ENCODE data around the gene PHLPP1. TPM values are rescaled to one million over a fixed set of nuclear protein-coding genes. Genes with fewer than 3 reads are reported as not detected.

PHLPP1 gene
- total and polyA plus RNA-seq, 4 experiments from 2014 or later: 0.36 to 7.8 (median 6.3) TPM; not detected in 1

DNA sequence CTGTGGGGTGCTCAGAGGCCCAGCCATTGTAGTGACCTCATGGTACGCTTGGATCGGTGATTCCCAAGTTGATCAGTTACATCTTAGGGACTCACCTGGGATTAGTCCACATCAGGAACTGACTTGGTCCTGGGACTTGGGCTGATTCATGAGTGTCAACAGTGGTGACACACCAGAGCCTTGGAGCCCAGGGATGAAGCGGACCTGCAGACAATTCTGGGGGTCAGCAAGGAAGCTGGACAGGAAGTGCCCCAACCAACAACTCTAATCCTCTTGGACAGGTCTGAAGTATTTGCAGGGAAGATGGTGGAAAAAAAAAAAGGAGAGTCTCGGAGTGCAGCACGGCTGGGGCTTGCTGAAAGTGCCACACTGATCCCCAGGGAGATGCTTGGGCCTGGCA lies 288.6 kb downstream of the PHLPP1 start:
- POLR2A ChIA-PET (ENCODE audit: partially characterized antibody): no interaction called here
- no peaks in the 10 kb centered on the region for H3K4me1 ChIP-seq (ENCODE audit: insufficient read depth, low read length)
- intact Hi-C loops (cut with micrococcal nuclease): no loop called here

DNA sequence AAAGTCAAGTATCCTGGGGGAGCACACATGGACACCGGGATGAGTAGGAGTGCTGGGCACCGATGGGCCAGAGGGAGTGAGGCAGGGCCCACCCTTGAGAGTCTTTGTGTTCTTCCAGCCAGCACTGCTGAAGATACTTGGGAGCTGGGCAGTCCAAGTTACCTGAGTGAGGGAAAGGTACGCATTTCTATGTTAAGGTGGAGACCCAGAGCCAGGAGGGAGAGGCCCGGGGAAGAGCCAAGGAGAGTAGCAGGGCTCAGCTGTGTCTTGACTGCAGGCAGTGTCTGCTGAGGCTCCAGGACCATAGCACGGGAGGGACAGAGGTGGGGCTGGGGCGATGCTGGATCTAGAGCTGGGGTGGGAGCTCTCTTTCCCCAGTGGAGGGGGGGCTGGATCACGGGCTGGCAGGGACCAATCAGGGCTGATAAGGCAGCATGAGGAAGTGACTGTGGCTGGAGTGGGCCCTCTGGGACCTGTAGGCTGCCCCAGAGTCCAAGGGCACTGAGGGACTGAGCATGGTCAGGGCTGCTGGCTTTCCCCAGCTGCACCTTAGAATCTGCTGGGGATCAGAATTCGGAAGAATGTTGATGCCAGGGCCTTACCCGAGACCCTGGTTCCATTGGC lies 289.2 kb downstream of the PHLPP1 start:
- H3K9me3 Mint-ChIP-seq: no peaks in the 10 kb centered on the region
- Histone ChIP-seq H3K4me3 (ENCODE audit: low read length in 2 of 2) (no peak overlapping the region), H3K4me1 (ENCODE audit: insufficient read depth, low read length) (no peaks in the 10 kb centered on the region), H3K27me3 (ENCODE audit: insufficient read depth, low read length) (no peaks in the 10 kb centered on the region), H3K36me3 (ENCODE audit: insufficient read depth, low read length) (no peaks in the 10 kb centered on the region), H3K27ac (ENCODE audit: low read depth, low read length) (no peak overlapping the region), H3K9me3 (ENCODE audit: control insufficient read depth in 1 of 2, low read length in 2 of 2) (no peaks in the 10 kb centered on the region)
- DNase-seq: no peak
- CTCF ChIA-PET (ENCODE audit: partially characterized antibody): interaction anchor here (1.2 kb wide), 1 partner anchor 12 kb away, joined by 4 read pairs; no protein-coding TSS in a partner anchor
- H3K36me3 Mint-ChIP-seq: no peaks in the 10 kb centered on the region
- intact Hi-C loops (cut with micrococcal nuclease): no loop called here
- POLR2A ChIA-PET (ENCODE audit: partially characterized antibody): interaction anchor here (0.6 kb wide), 1 partner anchor 10 kb away, joined by 4 read pairs; no protein-coding TSS in a partner anchor
- peaks cover 1 to 2% of the 10 kb centered on the region in 2 donors for H3K27me3 Mint-ChIP-seq
- H3K4me3 Mint-ChIP-seq: no peak overlapping the region
- H3K27ac Mint-ChIP-seq: no peak overlapping the region
- H3K4me1 Mint-ChIP-seq: no peaks in the 10 kb centered on the region

More for the DNA sequence above, 288.6 kb downstream of the PHLPP1 start:
- H3K27ac ChIP-seq (ENCODE audit: low read depth, low read length): no peak overlapping the region
- H3K9me3 ChIP-seq (ENCODE audit: control insufficient read depth in 1 of 2, low read length in 2 of 2): no peaks in the 10 kb centered on the region
- Mint-ChIP-seq H3K36me3 (no peaks in the 10 kb centered on the region), H3K27me3 (peaks cover 4% of the 10 kb centered on the region in 2 donors), H3K4me1 (no peaks in the 10 kb centered on the region), H3K9me3 (no peaks in the 10 kb centered on the region), H3K4me3 (no peak overlapping the region), H3K27ac (no peak overlapping the region)
- H3K4me3 ChIP-seq (ENCODE audit: low read length in 2 of 2): no peak overlapping the region
- H3K27me3 ChIP-seq (ENCODE audit: insufficient read depth, low read length): no peaks in the 10 kb centered on the region
- CTCF ChIA-PET (ENCODE audit: partially characterized antibody): no interaction called here
- no peaks in the 10 kb centered on the region for H3K36me3 ChIP-seq (ENCODE audit: insufficient read depth, low read length)
- DNase-seq: no peak

DNA sequence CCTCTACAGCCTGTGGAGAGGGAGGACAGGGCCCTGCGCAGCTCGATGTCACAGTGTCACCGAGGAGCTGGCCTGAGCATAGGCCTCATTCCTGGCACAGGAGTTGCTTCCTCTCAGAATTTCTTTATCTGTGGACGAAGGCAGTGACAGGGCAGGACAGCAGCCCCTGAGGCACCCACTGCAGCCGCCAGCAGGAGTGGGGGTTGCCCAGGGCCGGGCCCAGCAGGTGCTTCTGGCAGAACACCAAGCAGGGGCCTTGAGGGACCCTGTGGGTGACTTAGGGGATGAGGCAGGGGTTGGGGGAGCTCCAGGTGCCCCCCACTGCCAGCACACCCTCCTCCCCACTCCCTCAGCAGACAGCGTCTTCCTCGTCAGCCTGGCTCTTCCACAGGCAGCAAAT lies 290.0 kb downstream of the PHLPP1 start:
- ChIA-PET CTCF (ENCODE audit: partially characterized antibody) (interaction anchor here (1.2 to 1.5 kb wide), 2 partner anchors 11 to 21 kb away, joined by 3 to 4 read pairs; no protein-coding TSS in a partner anchor), POLR2A (ENCODE audit: partially characterized antibody) (no interaction called here)
- H3K4me1 Mint-ChIP-seq: no peaks in the 10 kb centered on the region
- DNase-seq: no peak
- H3K27ac ChIP-seq (ENCODE audit: low read depth, low read length): no peak overlapping the region
- H3K27me3 Mint-ChIP-seq: peaks cover 1 to 2% of the 10 kb centered on the region in 2 donors
- H3K27ac Mint-ChIP-seq: no peak overlapping the region
- no peaks in the 10 kb centered on the region for H3K27me3 ChIP-seq (ENCODE audit: insufficient read depth, low read length)
- H3K4me3 ChIP-seq (ENCODE audit: low read length in 2 of 2): no peak overlapping the region
- H3K9me3 Mint-ChIP-seq: no peaks in the 10 kb centered on the region
- no peaks in the 10 kb centered on the region for H3K9me3 ChIP-seq (ENCODE audit: control insufficient read depth in 1 of 2, low read length in 2 of 2)
- H3K4me1 ChIP-seq (ENCODE audit: insufficient read depth, low read length): no peaks in the 10 kb centered on the region
- no peak overlapping the region for H3K4me3 Mint-ChIP-seq
- no peaks in the 10 kb centered on the region for H3K36me3 Mint-ChIP-seq
- H3K36me3 ChIP-seq (ENCODE audit: insufficient read depth, low read length): no peaks in the 10 kb centered on the region
- intact Hi-C loops (cut with micrococcal nuclease): no loop called here

DNA sequence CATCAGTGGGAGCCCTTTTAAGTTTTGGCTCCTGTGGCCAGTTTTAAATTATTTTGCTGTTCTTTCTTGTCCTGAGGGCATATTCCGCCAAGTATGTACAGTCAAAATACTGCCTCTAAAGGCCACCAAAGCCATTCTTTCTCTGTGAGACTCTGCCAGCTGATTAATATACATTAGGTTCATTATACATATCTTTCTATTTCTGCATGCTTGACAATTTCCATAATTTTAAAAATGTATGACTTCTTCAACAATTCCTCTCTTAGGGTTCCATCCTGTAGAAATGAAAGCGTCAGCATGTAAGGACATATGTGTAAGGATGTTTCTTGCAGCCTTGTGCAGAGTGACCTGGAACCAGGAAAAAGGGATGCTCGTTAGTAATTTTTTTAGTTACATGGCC lies 291.9 kb downstream of the PHLPP1 start:
- no peak overlapping the region for H3K27ac ChIP-seq (ENCODE audit: low read depth, low read length)
- Mint-ChIP-seq H3K27me3 (no peaks in the 10 kb centered on the region), H3K27ac (no peak overlapping the region), H3K4me1 (no peaks in the 10 kb centered on the region), H3K4me3 (no peak overlapping the region), H3K36me3 (no peaks in the 10 kb centered on the region), H3K9me3 (no peaks in the 10 kb centered on the region)
- no peaks in the 10 kb centered on the region for H3K36me3 ChIP-seq (ENCODE audit: insufficient read depth, low read length)
- no peaks in the 10 kb centered on the region for H3K9me3 ChIP-seq (ENCODE audit: control insufficient read depth in 1 of 2, low read length in 2 of 2)
- H3K27me3 ChIP-seq (ENCODE audit: insufficient read depth, low read length): no peaks in the 10 kb centered on the region
- DNase-seq: no peak
- no peaks in the 10 kb centered on the region for H3K4me1 ChIP-seq (ENCODE audit: insufficient read depth, low read length)
- intact Hi-C loops (cut with micrococcal nuclease): no loop called here
- POLR2A ChIA-PET (ENCODE audit: partially characterized antibody): no interaction called here
- CTCF ChIA-PET (ENCODE audit: partially characterized antibody): no interaction called here
- H3K4me3 ChIP-seq (ENCODE audit: low read length in 2 of 2): no peak overlapping the region

DNA sequence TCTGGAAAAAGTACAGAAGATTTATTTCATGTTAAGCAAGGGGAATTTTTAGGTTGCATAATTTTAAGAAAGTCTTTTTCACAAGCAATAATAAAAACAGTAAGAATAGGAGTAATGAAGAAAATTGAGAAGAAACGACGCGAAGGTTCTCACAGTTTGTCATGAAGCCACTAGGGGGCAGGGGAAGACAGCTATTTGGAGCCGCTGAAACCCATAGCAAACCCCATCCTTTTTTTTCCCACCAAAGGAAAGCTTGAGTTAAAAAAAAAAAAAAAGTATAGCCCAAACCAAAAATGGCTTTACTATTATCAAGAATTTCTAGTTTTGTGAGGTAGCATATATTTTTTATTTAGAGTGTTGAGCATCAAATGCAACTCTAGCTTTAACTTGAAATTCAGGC lies 300.9 kb downstream of the PHLPP1 start:
- intact Hi-C loops (cut with micrococcal nuclease): loop anchor here (1.0 to 5.0 kb wide), 4 partner anchors 115 to 921 kb away; no protein-coding TSS in a partner anchor
- CTCF ChIA-PET (ENCODE audit: partially characterized antibody): interaction anchor here (0.7 to 8.2 kb wide), 42 partner anchors 10 to 978 kb away, joined by 3 to 182 read pairs (median 4); partner anchors contain the start of genes BCL2 and VPS4B
- Mint-ChIP-seq H3K27me3 (peaks cover 5 to 6% of the 10 kb centered on the region in 2 donors), H3K4me1 (peaks cover 0 to 2% (median 0%) of the 10 kb centered on the region in 4 donors), H3K9me3 (peaks cover 0 to 13% (median 8%) of the 10 kb centered on the region in 8 donors), H3K4me3 (no peak overlapping the region), H3K36me3 (peaks cover 0 to 5% of the 10 kb centered on the region in 2 donors), H3K27ac (no peak overlapping the region)
- no peaks in the 10 kb centered on the region for H3K4me1 ChIP-seq (ENCODE audit: insufficient read depth, low read length)
- peak; percentile 51 to 62 (median 56) for DNase-seq
- no peaks in the 10 kb centered on the region for H3K9me3 ChIP-seq (ENCODE audit: control insufficient read depth in 1 of 2, low read length in 2 of 2)
- no peak overlapping the region for H3K27ac ChIP-seq (ENCODE audit: low read depth, low read length)
- peaks cover 5% of the 10 kb centered on the region for H3K27me3 ChIP-seq (ENCODE audit: insufficient read depth, low read length)
- no peaks in the 10 kb centered on the region for H3K36me3 ChIP-seq (ENCODE audit: insufficient read depth, low read length)
- POLR2A ChIA-PET (ENCODE audit: partially characterized antibody): interaction anchor here (1.0 to 1.4 kb wide), 2 partner anchors 303 to 307 kb away, joined by 5 to 8 read pairs; partner anchors contain the start of gene BCL2
- no peak overlapping the region for H3K4me3 ChIP-seq (ENCODE audit: low read length in 2 of 2)

DNA sequence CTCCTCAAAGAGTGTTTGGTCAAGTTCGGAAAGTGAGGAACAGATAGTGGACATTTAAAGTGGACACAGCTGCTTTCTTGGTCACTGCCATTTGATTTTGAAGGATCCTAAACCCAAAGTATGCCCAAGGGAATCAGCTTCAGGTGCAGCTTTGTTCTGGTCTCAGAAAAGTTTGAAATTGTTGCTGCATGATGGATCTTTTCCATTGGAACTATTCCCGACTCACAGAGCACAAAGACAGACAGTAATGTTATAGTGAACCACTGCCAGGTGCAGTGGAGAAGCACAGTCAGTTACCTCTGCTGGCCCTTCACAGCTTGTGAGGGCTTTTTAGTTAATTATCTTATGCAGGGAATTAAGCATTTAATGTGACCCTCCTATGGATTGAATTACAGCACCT lies 301.7 kb downstream of the PHLPP1 start:
- H3K27me3 ChIP-seq (ENCODE audit: insufficient read depth, low read length): peaks cover 5% of the 10 kb centered on the region
- Mint-ChIP-seq H3K9me3 (peaks cover 0 to 13% (median 8%) of the 10 kb centered on the region in 8 donors), H3K4me3 (no peak overlapping the region), H3K36me3 (peaks cover 0 to 5% of the 10 kb centered on the region in 2 donors), H3K27ac (no peak overlapping the region), H3K27me3 (peaks cover 5 to 8% of the 10 kb centered on the region in 2 donors), H3K4me1 (peaks cover 0 to 2% (median 0%) of the 10 kb centered on the region in 4 donors)
- H3K36me3 ChIP-seq (ENCODE audit: insufficient read depth, low read length): no peaks in the 10 kb centered on the region
- ChIA-PET POLR2A (ENCODE audit: partially characterized antibody) (no interaction called here), CTCF (ENCODE audit: partially characterized antibody) (interaction anchor here (0.7 to 8.2 kb wide), 30 partner anchors 9 to 977 kb away, joined by 3 to 182 read pairs (median 5); partner anchors contain the start of genes BCL2 and VPS4B)
- DNase-seq: no peak
- no peaks in the 10 kb centered on the region for H3K9me3 ChIP-seq (ENCODE audit: control insufficient read depth in 1 of 2, low read length in 2 of 2)
- intact Hi-C loops (cut with micrococcal nuclease): loop anchor here (5.0 kb wide), 1 partner anchor 920 kb away; no protein-coding TSS in a partner anchor
- H3K4me1 ChIP-seq (ENCODE audit: insufficient read depth, low read length): no peaks in the 10 kb centered on the region
- no peak overlapping the region for H3K4me3 ChIP-seq (ENCODE audit: low read length in 2 of 2)
- H3K27ac ChIP-seq (ENCODE audit: low read depth, low read length): no peak overlapping the region

DNA sequence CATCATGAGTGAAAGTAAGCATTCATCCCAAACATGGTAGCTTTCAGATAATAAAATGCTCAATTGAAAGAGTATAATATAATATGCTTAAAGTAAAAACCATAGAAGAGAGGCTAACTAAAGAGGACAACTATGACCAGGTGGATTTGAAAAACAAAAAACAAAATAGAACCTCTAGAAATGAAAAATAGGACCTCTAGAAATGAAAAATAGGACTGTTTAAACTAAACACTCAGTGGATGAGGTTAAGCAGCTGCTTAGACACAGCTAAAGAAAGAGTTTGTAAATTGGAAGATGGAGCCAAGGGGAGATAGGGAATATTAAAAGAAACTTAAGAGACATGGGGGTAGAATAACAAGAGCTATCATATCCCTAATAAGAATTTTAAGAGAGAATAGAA lies 302.6 kb downstream of the PHLPP1 start:
- Histone ChIP-seq H3K27me3 (ENCODE audit: insufficient read depth, low read length) (peaks cover 5% of the 10 kb centered on the region), H3K27ac (ENCODE audit: low read depth, low read length) (no peak overlapping the region), H3K36me3 (ENCODE audit: insufficient read depth, low read length) (no peaks in the 10 kb centered on the region), H3K4me1 (ENCODE audit: insufficient read depth, low read length) (no peaks in the 10 kb centered on the region), H3K4me3 (ENCODE audit: low read length in 2 of 2) (no peak overlapping the region), H3K9me3 (ENCODE audit: control insufficient read depth in 1 of 2, low read length in 2 of 2) (no peaks in the 10 kb centered on the region)
- DNase-seq: no peak
- Mint-ChIP-seq H3K9me3 (peaks cover 0 to 13% (median 8%) of the 10 kb centered on the region in 8 donors), H3K27ac (no peak overlapping the region), H3K27me3 (peaks cover 4 to 8% of the 10 kb centered on the region in 2 donors), H3K36me3 (peaks cover 0 to 5% of the 10 kb centered on the region in 2 donors), H3K4me1 (peaks cover 0 to 2% (median 0%) of the 10 kb centered on the region in 4 donors), H3K4me3 (no peak overlapping the region)
- ChIA-PET CTCF (ENCODE audit: partially characterized antibody) (interaction anchor here (0.8 to 8.2 kb wide), 18 partner anchors 10 to 493 kb away, joined by 3 to 182 read pairs (median 6); partner anchors contain the start of gene BCL2), POLR2A (ENCODE audit: partially characterized antibody) (interaction anchor here (1.1 kb wide), 1 partner anchor 421 kb away, joined by 3 read pairs; no protein-coding TSS in a partner anchor)
- intact Hi-C loops (cut with micrococcal nuclease): loop anchor here (5.0 kb wide), 1 partner anchor 919 kb away; no protein-coding TSS in a partner anchor
